TTC549 (cell line): ENCODE measurements around the gene CCT3.
A peak's percentile ranks its signal among the peaks of the same experiment; 100 is the strongest.

Experiments
- FAIRE-seq: peaks from 2 replicates; lab custom pipeline; 2012; peaks lifted over from hg19 to GRCh38; lab: Jason Lieb, UNC

CCT3 gene

GRCh38 chr1:156320560-156320959 lies 17.5 kb downstream of the CCT3 start:
- no peak for FAIRE-seq

DNA sequence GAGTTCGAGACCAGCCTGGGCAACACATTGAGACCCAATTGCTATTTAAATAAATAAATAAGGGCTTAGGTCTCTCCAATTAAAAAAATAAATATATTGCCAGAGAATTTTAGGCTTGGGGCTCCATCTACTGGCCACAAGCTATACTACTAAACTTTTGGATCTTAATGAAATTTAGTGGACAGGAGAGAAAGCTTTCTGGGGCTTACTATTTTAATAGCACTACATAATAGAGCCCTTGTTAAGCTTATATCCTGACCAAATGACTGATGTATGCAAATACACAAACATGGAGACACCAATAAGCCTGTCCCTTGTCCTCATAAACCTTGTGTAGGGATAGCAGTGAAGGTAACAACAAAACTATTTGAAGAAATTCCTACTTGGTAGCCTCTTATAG lies 18.4 kb downstream of the CCT3 start:
- FAIRE-seq, result peak; percentile 85

DNA sequence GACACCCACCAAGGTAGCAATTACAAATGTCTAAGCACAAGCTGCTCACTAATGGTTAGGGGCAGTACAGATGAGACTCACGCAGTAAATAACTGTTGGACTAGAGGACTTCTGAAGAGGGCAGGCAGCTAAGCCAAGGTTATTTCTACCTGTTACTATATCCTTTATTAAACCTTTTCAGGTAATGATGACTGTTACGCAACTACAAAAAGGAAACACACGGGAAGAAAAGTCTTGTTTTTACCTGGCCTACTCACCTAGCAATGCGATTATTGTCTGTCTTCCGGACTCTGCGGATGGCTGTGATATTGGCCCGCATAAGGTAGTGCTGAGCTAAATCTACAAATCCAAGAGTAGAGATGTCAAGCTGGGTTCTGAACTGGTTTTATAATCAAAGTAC lies 21.2 kb downstream of the CCT3 start:
- FAIRE-seq, result no peak

DNA sequence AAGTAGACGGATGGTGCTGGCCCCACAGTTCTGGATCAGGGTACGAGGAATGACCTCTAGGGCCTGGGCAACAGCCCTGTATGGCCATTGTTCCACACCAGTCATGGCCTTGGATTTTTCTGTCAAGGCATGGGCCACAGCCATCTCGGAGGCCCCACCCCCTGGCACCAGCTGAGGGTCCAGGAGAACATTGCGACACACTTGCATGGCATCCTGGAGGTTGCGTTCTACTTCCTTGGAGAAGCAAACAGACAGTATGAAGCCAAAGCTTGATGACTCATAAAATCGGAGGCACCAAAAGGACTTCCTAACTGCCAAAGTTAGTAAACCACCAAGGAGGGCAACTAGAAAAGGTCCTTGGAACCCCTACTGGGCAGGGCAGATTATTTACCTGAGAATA lies 27.1 kb downstream of the CCT3 start:
- no peak for FAIRE-seq

GRCh38 chr1:156308078-156308477 lies 30.0 kb downstream of the CCT3 start:
- no peak for FAIRE-seq

DNA sequence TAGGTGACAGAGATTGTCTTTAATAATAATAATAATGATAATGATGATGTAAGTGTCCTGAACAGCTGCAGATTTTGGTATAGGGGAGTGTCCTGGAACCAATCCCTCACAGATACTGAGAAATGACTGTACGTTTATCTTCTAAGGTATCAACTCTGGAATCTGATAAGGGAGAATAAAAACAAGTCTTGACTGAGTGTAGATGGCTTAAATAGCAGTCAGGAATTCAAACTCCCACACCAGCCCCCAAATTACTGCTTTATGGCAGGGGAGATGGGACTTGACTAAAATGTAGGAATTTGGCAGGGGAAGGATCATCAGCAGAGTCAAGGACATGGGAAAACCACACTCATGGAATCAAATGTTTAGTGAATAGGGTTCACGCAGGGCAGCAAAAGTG lies 32.9 kb downstream of the CCT3 start:
- no peak for FAIRE-seq

DNA sequence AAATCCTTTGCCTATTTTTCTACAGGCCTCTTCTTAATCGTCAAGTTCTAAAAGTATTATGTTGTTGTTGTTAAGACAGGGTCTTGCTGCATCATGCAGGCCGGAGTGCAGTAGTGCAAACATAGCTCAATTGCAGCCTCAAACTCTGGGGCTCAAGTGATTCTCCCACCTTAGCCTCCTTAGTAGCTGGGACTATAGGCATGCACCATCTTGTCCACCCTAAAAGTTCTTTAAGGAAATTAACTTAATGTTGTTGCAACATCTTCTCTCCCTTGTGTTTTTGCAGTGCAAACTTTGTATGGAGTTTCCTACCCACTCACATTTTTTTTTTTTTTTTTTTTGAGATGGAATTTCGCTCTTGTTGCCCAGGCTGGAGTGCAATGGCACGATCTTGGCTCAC lies 34.9 kb downstream of the CCT3 start:
- no peak for FAIRE-seq

DNA sequence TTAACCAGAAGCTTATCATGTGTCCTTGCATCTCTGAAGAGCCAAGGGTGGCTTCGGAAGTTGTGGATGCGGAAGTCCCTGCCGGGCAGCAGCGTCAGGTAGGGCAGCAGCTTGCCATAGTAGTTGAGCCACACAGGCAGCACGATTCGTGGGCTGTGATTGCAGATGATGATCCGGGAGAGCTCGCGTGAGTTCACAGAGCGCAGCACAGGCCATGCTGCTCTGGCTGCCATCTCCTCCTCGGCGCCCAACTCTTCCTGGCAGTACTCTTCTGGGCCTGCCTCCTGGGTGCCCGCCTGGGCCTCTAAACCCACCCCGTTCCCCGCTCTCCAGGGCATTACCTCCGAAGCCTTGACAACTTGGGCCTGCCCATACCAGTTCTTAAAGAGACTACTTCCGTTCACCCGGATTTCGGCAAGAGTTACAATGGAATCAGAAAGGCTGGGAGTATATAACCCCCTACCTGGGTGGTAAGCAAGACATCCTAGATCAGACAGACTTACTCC lies 39.2 kb downstream of the CCT3 start, which contains the start of gene VHLL:
Gene VHLL, minus strand, starts transcription at position 456 of the 506 bp plus-strand sequence. Its CDS starts 118 bp downstream, at position 338.
- FAIRE-seq, result no peak

GRCh38 chr1:156295391-156295947 lies 42.6 kb downstream of the CCT3 start, which contains the start of gene GLMP:
TSS of gene GLMP (minus strand) at chr1:156295679. CDS start at chr1:156295645, 34 bp downstream.
- peak; percentile 82 for FAIRE-seq

DNA sequence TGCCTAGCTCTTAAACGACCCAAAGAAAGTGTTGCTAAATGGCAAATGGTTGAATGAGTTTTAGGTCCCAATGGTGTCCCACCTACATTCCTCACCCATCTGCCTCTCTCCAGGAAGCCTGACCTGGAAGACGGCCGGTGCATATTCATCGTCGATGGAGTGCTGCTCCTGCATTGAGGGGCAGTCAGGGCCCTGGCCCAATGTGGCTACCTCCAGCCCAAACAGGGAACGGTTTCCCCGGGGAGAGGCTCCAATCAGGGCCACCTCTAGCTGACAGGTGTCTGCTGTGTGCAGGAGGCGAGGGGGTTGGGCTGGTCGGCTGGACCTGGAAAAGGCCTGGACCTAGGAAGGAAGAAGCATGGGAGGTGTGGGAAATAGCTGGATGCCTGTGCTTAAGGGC lies 44.2 kb downstream of the CCT3 start:
- no peak for FAIRE-seq

GRCh38 chr1:156293098-156293434 lies 45.0 kb downstream of the CCT3 start:
- no peak for FAIRE-seq

DNA sequence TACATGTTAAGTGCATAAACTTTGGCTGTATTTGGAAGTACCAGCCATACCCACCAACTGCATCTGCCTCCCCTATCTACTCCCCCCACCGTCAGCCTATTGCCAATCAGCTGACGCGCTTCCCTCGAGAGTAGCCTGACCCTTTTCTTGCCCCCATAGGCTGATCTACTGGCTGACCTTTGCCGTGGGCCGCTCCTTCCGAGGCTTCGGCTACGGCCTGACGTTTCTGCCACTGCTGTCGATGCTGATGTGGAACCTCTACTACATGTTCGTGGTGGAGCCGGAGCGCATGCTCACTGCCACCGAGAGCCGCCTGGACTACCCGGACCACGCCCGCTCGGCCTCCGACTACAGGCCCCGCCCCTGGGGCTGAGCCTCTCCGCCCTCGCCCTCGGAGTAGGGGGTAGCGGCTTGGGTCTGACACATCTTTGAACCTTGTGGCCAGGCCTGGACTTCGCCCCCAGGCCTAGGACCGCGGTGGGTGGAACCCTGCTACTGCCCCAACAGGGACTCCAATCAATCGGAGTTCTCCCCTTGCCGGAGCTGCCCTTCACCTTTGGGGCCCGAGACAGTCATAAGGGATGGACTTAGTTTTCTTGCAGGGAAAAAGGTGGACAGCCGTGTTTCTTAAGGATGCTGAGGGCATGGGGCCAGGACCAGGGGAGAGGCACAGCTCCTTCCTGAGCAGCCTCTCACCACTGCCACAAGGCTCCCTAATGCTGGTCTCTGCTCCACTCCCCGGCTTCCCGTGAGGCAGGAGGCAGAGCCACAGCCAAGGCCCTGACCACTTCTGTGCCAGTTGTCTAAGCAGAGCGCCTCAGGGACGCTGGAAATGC lies 46.6 kb downstream of the CCT3 start:
- FAIRE-seq, result peak; percentile 66

DNA sequence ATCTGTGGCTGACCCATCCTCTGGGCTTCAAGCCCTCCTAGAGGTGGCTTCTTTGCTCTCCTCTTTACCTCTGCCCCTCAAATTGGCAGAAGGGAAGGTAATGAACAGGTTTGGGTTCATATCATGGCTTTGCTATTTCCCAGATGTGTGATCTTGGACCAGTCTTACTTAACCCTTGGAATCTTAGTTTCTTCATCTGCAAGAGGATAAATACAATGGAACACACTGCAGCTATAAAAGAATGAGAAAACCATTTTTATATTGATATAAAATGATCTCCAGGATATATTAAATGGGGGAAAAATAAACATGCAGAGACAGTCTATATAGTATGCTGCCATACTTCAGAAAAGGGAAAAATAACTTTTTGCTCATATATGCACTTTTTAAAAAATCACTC lies 48.2 kb downstream of the CCT3 start:
- FAIRE-seq, result no peak

- FAIRE-seq, result no peak
These were observed 52.0 kb downstream of the CCT3 start for GRCh38 chr1:156286061-156286460.

GRCh38 chr1:156285437-156285836 lies 52.7 kb downstream of the CCT3 start:
- no peak for FAIRE-seq

DNA sequence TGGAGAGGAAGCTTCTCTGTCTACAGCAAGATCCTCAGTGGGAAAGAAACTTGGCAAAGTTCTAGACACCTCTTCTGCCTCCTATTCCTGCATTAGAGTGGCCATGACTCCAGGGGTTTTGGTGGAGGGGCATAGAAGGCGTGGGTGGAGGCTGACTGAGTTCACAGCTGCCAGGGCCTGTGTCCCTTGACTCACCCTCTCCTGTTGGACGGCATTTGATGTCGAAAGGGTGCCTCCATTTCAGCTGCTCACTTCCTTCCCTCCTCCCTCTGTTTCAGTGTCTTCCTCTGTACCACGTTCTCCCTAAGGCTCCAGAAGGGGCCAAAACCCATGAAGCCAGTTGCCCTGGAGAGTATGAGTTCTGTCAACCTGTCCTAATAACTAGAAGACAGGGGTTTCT lies 53.3 kb downstream of the CCT3 start:
- FAIRE-seq, result no peak

DNA sequence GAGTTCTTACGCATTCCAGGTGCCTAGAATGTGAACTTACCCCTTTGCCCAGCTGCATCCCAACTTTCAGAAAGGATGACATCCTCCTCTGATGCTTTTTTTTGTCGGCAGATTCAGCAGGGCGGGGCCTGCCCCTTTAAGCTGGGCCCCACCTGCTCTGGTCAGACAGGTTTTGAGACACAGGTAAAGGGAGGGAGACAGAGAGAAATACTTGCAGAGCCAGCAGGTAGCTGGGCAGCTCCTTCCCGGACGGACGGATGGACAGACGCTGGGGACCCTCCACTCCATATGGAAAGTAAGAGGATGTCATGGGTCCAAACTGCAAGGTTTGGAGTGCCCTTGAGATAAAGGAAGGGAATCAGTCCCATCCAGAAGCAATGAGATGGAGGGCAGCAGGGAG lies 54.0 kb downstream of the CCT3 start, which contains the start of gene TMEM79:
Gene TMEM79, plus strand, starts transcription at position 214 of the 400 bp plus-strand sequence. CDS start 902 bp downstream, outside the sequence.
- no peak for FAIRE-seq

GRCh38 chr1:156283521-156283920 lies 54.6 kb downstream of the CCT3 start:
- FAIRE-seq, result no peak

DNA sequence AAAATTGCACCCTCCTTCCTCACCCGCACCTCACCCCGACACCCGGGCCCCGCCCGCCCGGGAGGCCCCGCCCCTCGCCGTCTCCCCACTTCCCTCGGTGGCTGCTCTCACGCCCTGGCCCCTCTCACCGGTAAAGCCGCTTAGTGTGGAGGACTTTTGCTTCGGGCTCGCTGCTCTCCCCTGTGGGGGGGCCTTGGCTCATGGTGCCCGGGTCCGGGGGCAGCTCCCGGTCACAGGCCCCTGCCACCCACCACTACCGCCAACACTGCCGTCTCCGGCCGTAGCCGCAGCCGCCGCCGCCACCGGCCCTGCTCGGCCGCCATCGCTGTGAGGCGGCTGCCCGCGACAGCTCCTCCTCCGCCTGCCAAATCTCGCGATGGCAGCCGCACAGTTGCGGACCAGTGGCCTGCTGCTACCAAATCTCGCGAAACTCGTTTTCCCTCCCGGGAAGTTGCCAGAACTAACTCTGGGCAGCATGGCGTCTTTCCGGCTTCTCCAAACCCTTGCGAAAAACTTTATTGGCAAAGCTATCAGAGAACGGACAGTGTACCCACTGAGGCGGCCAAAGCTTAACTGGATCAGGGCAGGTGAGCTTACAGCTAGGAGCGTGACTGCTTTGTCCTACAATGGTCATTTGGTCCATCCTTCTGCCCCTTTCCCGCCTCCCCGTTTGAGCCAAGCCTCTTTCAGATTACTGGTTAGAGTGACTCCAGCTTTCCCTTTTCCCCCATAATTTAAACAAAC lies 55.4 kb downstream of the CCT3 start, which contains the start of gene SMG5:
Gene SMG5, minus strand, starts transcription at position 347 of the 744 bp plus-strand sequence. Its CDS starts 145 bp downstream, at position 202.
- FAIRE-seq, result peak; percentile 97

- no peak for FAIRE-seq
These were observed 56.2 kb downstream of the CCT3 start for GRCh38 chr1:156281693-156282478.

DNA sequence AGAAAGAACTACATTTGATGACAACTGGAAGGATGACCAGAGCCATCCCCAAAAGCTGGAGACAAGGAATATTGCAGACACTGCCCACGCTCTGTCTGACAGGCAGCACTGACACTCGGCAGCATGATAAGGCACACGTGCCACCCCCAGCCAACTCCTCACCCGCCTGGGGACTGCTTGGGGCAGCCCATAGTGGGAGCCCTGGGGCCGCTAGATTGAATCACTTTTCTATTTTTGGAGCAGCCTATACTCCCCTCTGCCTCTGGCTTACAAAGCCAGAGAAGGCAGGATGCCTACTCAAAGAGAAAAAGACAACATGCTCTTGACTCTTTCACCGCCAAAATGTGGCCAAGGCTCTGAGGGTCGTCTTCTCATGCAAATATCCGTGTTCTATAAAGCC lies 56.8 kb downstream of the CCT3 start:
- no peak for FAIRE-seq

DNA sequence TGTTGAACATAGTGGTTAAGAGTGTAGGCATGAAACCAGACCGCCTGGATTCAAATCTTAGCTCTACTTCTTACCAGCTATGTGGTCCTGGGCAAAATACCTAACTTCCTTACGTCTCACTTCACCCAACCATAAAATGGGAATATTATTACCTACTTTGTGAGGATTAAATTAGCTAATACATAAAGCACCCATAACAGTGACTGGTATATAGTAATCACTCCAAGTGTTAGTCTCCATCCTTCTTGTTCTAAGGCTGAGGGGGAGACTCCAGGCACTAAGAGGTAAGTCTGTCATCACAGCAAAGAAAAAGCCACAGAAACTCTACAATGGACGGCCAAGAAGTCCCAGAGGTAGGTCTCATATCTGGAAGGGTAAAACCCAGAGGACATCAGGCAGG lies 58.3 kb downstream of the CCT3 start:
- no peak for FAIRE-seq
